K562 (cell line): ENCODE measurements around the gene MAN1B1. TPM values are rescaled to one million over a fixed set of nuclear protein-coding genes. Genes with fewer than 3 reads are reported as not detected.

ENCODE experiments used
- BHLHE40 ChIP-seq: IDR thresholded peaks from 2 replicates; pipeline ENCODE4 v1.6.1; 2011; ENCODE audit warnings: low read length, improper control_type of control experiment
- EP400 ChIP-seq: fragments of 450-650 bp; IDR thresholded peaks from 2 replicates; pipeline ENCODE4 v1.6.1; 2017; ENCODE audit warnings: antibody characterized with exemption, mild to moderate bottlenecking, moderate library complexity
- ERF ChIP-seq: fragments of 450-650 bp; formaldehyde crosslinking; IDR thresholded peaks from 2 replicates; pipeline ENCODE4 v1.4.0; 2020; ENCODE audit warnings: mild to moderate bottlenecking, mixed read lengths
- FIP1L1 ChIP-seq: fragments of 200-400 bp; formaldehyde crosslinking; IDR thresholded peaks from 2 replicates; pipeline ENCODE4 v1.6.1; 2018; ENCODE audit warnings: mild to moderate bottlenecking, low read depth, low read length; ENCODE audit not compliant: poor library complexity, severe bottlenecking
- FOXK1 ChIP-seq: sonication (generic); formaldehyde crosslinking; IDR thresholded peaks from 2 replicates; pipeline ENCODE4 v1.8.0; 2022; ENCODE audit warnings: missing genetic modification reagents, mild to moderate bottlenecking, borderline replicate concordance
- POLR2AphosphoS2 ChIP-seq: IDR thresholded peaks from 2 replicates; pipeline ENCODE4 v1.6.1; 2012; ENCODE audit warnings: low read length, improper control_type of control experiment
- POLR3A ChIP-seq: IDR thresholded peaks from 2 replicates; pipeline ENCODE4 v1.6.1; 2011; ENCODE audit warnings: borderline replicate concordance, mild to moderate bottlenecking, moderate library complexity; ENCODE audit not compliant: insufficient read length, insufficient read depth; ENCODE audit errors: extremely low read depth
- RB1 ChIP-seq: fragments of 450-650 bp; IDR thresholded peaks from 2 replicates; pipeline ENCODE4 v1.6.1; 2017; ENCODE audit warnings: low read depth, mild to moderate bottlenecking
- ZNF282 ChIP-seq: sonication (generic); formaldehyde crosslinking; IDR thresholded peaks from 2 replicates; pipeline ENCODE4 v1.8.1; 2023; ENCODE audit warnings: missing genetic modification reagents
- ZNF354B ChIP-seq: fragments of 250-450 bp; sonication (Bioruptor Pico); IDR thresholded peaks from 2 replicates; pipeline ENCODE4 v1.4.0; 2020
- ZNF431 ChIP-seq: sonication (generic); formaldehyde crosslinking; IDR thresholded peaks from 2 replicates; pipeline ENCODE4 v1.8.0; 2022; ENCODE audit warnings: mild to moderate bottlenecking, missing genetic modification reagents
- ZNF717 ChIP-seq: fragments of 250-450 bp; sonication (Bioruptor Pico); IDR thresholded peaks from 2 replicates; pipeline ENCODE4 v1.5.0; 2021
- polyA plus RNA-seq, 8 experiments: library from polyadenylated mRNA; depleted of rRNA in 4 of 8; stranded (reverse) in 5 of 8; unstranded in 3 of 8; fragments of >200 nt; fragmentation: Nextera tagmentation in 2 of 8; fragmentation: Illumina TruSeq in 1 of 8; extraction: Ambion mirVana in 2 of 8; extraction: Trizol in 1 of 8; gene quantifications; 2 replicates each; pipeline versions ENCODE4 v1.2.1 to v1.2.3, GENCODE V29; 2011 to 2014; ENCODE audit warnings: inconsistent platforms in 1 of 8, missing spikeins in 1 of 8
- total RNA-seq, 7 experiments: library from RNA; depleted of rRNA in 6 of 7; stranded (reverse); fragments of >200 nt in 6 of 7; fragmentation: Illumina TruSeq in 2 of 7; extraction: Trizol in 2 of 7; gene quantifications; 2 replicates each; pipeline versions ENCODE4 v1.2.1 to v1.2.3, GENCODE V29; 2011 to 2021; ENCODE audit warnings: low replicate concordance in 1 of 7
- TF ChIP-seq, protein P1 (sequence below): fragments of 250-450 bp; sonication (Bioruptor Pico); IDR thresholded peaks from 2 replicates; pipeline ENCODE4 v1.5.0; 2021; ENCODE audit warnings: mild to moderate bottlenecking, moderate library complexity
- TF ChIP-seq, protein P2 (sequence below): fragments of 250-450 bp; sonication (Bioruptor Pico); IDR thresholded peaks from 2 replicates; pipeline ENCODE4 v1.4.0; 2020

Gene MAN1B1
- total and polyA plus RNA-seq, 9 of the 15 experiments (the other 6 are each of a cell fraction or from before 2014, with no cell fraction given): 0.55 to 36.6 (median 27.3) TPM

DNA sequence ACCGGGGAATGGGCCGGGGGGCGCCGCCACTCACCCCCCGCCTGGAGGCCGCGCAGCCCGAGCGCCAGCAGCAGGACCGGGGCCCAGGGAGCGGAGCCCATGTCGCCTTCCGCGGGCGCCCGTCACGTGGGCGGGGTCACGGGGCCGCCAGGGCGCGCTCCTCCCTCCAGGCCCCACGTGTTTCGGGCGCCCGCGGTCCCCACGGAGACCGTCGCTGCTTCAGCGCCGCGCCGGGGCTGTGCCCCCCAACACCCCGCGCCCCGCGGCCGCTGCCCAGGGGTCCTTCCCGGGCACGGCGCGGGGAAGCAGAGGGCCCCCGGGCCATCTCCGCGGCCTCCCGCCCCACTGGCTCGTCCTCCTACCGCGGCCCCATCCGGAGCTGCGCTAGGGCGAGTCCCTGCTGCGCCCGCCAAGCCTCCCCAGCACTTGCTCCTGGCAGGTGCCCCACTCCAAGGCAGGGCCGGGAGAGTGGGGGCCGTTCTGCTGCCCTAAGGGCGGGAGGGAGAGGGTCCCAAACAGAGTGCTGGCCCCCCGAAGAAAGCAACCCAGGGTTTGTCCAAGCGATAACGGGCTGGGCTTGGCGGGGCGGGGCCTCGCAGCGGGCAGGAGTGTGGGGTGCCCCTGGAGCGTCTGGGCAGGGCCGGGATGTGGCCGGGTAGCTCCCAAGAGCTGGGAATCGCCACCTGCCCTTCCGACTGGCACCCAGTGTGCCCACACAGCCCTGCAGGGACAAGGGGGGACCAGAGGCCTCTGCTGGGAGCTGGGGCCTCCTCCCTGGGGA lies 28.0 kb downstream of the MAN1B1 start, which contains the start of gene DPP7 (continued):
- TF ChIP-seq, protein P1, sequence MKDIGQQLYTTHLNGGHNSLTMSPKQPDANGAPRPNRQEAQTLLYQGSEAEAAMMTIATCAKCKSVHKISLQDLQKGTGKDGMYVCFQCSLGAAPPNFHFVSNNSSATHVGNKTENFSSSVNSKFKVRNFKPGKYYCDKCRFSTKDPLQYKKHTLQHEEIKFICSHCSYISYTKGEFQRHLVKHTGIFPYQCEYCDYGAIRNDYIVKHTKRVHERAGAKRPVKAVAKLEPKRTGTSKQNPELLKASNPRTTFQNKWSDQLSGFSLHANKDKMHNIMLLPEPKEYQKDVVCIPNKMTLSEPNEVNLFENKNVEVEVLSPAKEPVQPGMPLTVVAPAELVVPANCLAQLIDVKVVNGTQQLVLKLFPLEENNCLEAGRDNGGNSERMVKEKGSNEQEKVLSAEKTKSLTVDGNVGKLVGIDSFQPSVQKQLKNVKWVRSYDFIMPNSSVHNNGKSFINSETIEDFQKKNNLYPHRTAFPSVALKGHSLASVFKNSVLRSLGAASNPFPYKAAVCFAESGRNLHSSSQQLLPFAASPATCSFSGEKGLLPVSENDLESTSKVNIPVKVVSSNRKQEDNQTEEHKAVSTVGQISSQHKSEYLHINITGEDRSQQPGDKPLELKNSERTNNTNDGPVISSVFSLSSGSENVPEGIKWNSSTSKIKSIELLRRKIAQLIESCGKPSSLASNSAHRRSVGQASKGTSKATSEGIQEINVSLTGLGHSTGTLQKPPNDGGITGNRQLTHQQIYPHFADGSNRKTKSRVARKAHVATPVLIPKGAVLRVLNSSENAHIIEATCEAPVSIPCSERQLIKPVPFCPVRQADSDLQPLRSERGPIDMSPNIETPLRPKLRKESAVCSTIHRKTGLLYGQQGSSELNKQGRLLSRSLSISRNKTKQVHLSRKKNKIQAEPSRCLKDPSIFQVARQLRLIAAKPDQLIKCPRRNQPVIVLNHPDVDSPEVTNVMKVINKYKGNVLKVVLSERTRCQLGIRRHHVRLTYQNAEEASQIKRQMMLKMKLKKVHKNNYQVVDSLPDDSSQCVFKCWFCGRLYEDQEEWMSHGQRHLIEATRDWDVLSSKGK (CRISPR knock-in tag): no peak
- no peak for TF ChIP-seq ZNF282 (CRISPR knock-in tag)
- TF ChIP-seq POLR3A: no peak
- no peak for TF ChIP-seq FIP1L1
- no peak for TF ChIP-seq ZNF431 (CRISPR knock-in tag)
- 0 out of 2 replicates have a peak, but pooled peaks have one; percentile 43 for TF ChIP-seq ERF (CRISPR knock-in tag)
- TF ChIP-seq EP400: no peak; the same call in 1 of the 2 replicates
- no peak for TF ChIP-seq POLR2AphosphoS2
- TF ChIP-seq RB1: peak; percentile 89
- peak; percentile 65 for TF ChIP-seq BHLHE40
- TF ChIP-seq, protein P2, sequence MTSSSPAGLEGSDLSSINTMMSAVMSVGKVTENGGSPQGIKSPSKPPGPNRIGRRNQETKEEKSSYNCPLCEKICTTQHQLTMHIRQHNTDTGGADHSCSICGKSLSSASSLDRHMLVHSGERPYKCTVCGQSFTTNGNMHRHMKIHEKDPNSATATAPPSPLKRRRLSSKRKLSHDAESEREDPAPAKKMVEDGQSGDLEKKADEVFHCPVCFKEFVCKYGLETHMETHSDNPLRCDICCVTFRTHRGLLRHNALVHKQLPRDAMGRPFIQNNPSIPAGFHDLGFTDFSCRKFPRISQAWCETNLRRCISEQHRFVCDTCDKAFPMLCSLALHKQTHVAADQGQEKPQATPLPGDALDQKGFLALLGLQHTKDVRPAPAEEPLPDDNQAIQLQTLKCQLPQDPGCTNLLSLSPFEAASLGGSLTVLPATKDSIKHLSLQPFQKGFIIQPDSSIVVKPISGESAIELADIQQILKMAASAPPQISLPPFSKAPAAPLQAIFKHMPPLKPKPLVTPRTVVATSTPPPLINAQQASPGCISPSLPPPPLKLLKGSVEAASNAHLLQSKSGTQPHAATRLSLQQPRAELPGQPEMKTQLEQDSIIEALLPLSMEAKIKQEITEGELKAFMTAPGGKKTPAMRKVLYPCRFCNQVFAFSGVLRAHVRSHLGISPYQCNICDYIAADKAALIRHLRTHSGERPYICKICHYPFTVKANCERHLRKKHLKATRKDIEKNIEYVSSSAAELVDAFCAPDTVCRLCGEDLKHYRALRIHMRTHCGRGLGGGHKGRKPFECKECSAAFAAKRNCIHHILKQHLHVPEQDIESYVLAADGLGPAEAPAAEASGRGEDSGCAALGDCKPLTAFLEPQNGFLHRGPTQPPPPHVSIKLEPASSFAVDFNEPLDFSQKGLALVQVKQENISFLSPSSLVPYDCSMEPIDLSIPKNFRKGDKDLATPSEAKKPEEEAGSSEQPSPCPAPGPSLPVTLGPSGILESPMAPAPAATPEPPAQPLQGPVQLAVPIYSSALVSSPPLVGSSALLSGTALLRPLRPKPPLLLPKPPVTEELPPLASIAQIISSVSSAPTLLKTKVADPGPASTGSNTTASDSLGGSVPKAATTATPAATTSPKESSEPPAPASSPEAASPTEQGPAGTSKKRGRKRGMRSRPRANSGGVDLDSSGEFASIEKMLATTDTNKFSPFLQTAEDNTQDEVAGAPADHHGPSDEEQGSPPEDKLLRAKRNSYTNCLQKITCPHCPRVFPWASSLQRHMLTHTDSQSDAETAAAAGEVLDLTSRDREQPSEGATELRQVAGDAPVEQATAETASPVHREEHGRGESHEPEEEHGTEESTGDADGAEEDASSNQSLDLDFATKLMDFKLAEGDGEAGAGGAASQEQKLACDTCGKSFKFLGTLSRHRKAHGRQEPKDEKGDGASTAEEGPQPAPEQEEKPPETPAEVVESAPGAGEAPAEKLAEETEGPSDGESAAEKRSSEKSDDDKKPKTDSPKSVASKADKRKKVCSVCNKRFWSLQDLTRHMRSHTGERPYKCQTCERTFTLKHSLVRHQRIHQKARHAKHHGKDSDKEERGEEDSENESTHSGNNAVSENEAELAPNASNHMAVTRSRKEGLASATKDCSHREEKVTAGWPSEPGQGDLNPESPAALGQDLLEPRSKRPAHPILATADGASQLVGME: no peak
- TF ChIP-seq ZNF354B: no peak
- no peak for TF ChIP-seq FOXK1 (CRISPR knock-in tag)
- TF ChIP-seq ZNF717 (CRISPR knock-in tag): no peak
